Peyer's patch (tissue), 4 donors: ENCODE results near the gene ZNF444.

Experiments used
- CTCF ChIP-seq, 6 experiments: fragments of 450-650 bp in 4 of 6; fragments of 200-600 bp in 2 of 6; sonication (generic) in 1 of 6; IDR thresholded peaks; one replicate each; pipeline ENCODE4 v1.5.1; 2017 to 2019; ENCODE audit warnings: antibody characterized with exemption in 6 of 6, mild to moderate bottlenecking in 3 of 6, moderate library complexity in 1 of 6
- POLR2A ChIP-seq, 2 donors: fragments of 450-650 bp; IDR thresholded peaks; one replicate each; pipeline ENCODE4 v1.5.1; 2017; ENCODE audit warnings: antibody characterized with exemption in 2 of 2, mild to moderate bottlenecking in 2 of 2, moderate library complexity in 2 of 2

- no peak for TF ChIP-seq CTCF (IDR thresholded peaks at IDR 0.05)
- TF ChIP-seq POLR2A (IDR thresholded peaks at IDR 0.05), result no peak
Measured at GRCh38 chr19:56115490-56115889, 25.6 kb upstream of the ZNF444 start.
